T-cell (primary cell): ENCODE results near the gene ACSL6. TPM values are rescaled to one million over a fixed set of nuclear protein-coding genes. Genes with fewer than 3 reads are reported as not detected.

Experiments
- ATAC-seq, 4 experiments: fragments of 200-7000 bp in 3 of 4; fragments of 150-1000 bp in 1 of 4; cut with Tn5 transposase; replicated peaks in 1 of 4; 1 replicate in 3 of 4; 2 replicates in 1 of 4; pipeline ENCODE4 v1.10.0; 2021; ENCODE audit warnings: moderate library complexity in 3 of 4, mild to moderate bottlenecking in 2 of 4, moderate number of reproducible peaks in 1 of 4
- CTCF ChIA-PET, 2 donors: fragments of 300-600 bp; sonication (Branson Sonifier 250); formaldehyde crosslinking; loops; one replicate each; lab custom pipeline; 2022; ENCODE audit warnings: antibody characterized with exemption in 2 of 2; lab: Charles Lee
- POLR2A ChIA-PET, 2 donors: fragments of 300-600 bp; sonication (Branson Sonifier 250); formaldehyde crosslinking; loops; one replicate each; lab custom pipeline; 2022; ENCODE audit warnings: antibody characterized with exemption in 2 of 2; lab: Charles Lee
- DNase-seq, 35 experiments: peaks; one replicate each; pipeline versions ENCODE4 v3.0.0 to v3.0.0-alpha.2; 2013 to 2023
- H3K27ac ChIP-seq: one replicate; pipeline ENCODE4 v1.5.1; 2013; ENCODE audit warnings: low read length
- H3K27me3 ChIP-seq, 2 experiments: replicated peaks in 1 of 2; 1 replicate in 1 of 2; 2 replicates in 1 of 2; pipeline versions ENCODE4 v1.6.1 to v1.7.0; 2013; ENCODE audit warnings: low read length in 1 of 2, mixed read lengths in 1 of 2; ENCODE audit not compliant: control insufficient read depth in 2 of 2, insufficient read depth in 2 of 2; ENCODE audit errors: extremely low read depth in 1 of 2
- H3K36me3 ChIP-seq, 2 donors: 1 replicate in 1 of 2; 2 replicates in 1 of 2; pipeline versions ENCODE4 v1.6.1 to v1.7.0; 2013; ENCODE audit warnings: low read length in 1 of 2; ENCODE audit not compliant: control insufficient read depth in 2 of 2, insufficient read depth in 1 of 2; ENCODE audit errors: extremely low read depth in 1 of 2
- H3K4me1 ChIP-seq, 2 experiments: 1 replicate in 1 of 2; 2 replicates in 1 of 2; pipeline versions ENCODE4 v1.6.1 to v1.7.0; 2013; ENCODE audit warnings: low read length in 2 of 2, mixed read lengths in 1 of 2; ENCODE audit not compliant: insufficient read depth in 2 of 2, control insufficient read depth in 1 of 2; ENCODE audit errors: extremely low read depth in 1 of 2
- H3K4me3 ChIP-seq, 2 donors: 1 replicate in 1 of 2; 2 replicates in 1 of 2; pipeline versions ENCODE4 v1.5.1 to v1.7.0; 2013; ENCODE audit warnings: mild to moderate bottlenecking in 2 of 2, low read length in 1 of 2, moderate library complexity in 1 of 2; ENCODE audit not compliant: control insufficient read depth in 1 of 2; ENCODE audit errors: extremely low read depth in 1 of 2
- H3K9me3 ChIP-seq: 2 replicates; pipeline ENCODE4 v1.7.0; 2013
- H3K27ac Mint-ChIP-seq, 2 donors: one replicate each; pipeline ENCODE4 v1.8.0; 2020 to 2021; ENCODE audit warnings: mild to moderate bottlenecking in 2 of 2, mixed read lengths in 2 of 2
- H3K27me3 Mint-ChIP-seq, 2 donors: one replicate each; pipeline ENCODE4 v1.8.0; 2021 to 2022; ENCODE audit warnings: mixed read lengths in 2 of 2
- H3K36me3 Mint-ChIP-seq: one replicate; pipeline ENCODE4 v1.8.0; 2021; ENCODE audit warnings: mixed read lengths
- H3K4me1 Mint-ChIP-seq, 3 donors: one replicate each; pipeline ENCODE4 v1.8.0; 2020 to 2022; ENCODE audit warnings: mixed read lengths in 3 of 3, mild to moderate bottlenecking in 1 of 3
- H3K4me3 Mint-ChIP-seq, 3 donors: one replicate each; pipeline ENCODE4 v1.8.0; 2020 to 2022; ENCODE audit warnings: mild to moderate bottlenecking in 3 of 3, mixed read lengths in 3 of 3, moderate library complexity in 3 of 3
- H3K9me3 Mint-ChIP-seq, 3 donors: one replicate each; pipeline ENCODE4 v1.8.0; 2020 to 2022; ENCODE audit warnings: mixed read lengths in 3 of 3
- WGBS: methylation state at CpG from one replicate; pipeline ENCODE4 v1.1.5; 2013; ENCODE audit warnings: missing lambda C conversion rate; ENCODE audit not compliant: insufficient coverage; 5-methylcytosine and 5-hydroxymethylcytosine counted together
- total RNA-seq, 35 experiments: library from RNA in 6 of 35; stranded (reverse) in 6 of 35; fragments of 120-200 nt in 1 of 35; gene quantifications; one replicate each; pipeline versions ENCODE4 v1.2.1 to v1.2.4 and lab custom pipeline; 2013 to 2026

Gene ACSL6
- total RNA-seq, 5 donors from 2014 or later (not counting 1 experiment from before 2014, with no cell fraction given): 23.7 to 42.9 (median 27.8) TPM

GRCh38 chr5:132016721-132017250 lies 5.3 kb upstream of the ACSL6 start:
- ATAC-seq: no peak
- H3K4me3 Mint-ChIP-seq: no peak overlapping the region
- H3K4me1 ChIP-seq: peaks cover 12 to 39% of the 10 kb centered on the region in 2 experiments

DNA sequence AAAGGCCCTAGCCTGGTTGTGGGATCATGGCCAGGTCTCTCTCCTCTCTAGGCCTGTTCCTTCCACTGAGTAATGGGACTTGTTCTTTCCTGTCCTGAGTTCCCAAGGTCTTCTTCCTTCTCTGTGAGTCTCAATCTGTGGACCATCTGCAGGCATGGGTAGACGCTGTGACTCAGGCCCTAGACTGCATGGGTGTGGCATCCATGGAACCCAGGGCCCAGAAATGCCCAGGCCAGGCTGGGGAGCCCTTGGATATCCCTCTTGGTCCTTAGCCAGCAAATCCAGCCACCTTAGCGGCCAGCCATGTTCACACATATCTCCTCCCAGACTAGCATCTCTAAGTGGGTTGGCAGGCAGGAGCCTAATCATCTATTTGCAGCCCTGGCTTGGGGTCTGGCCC lies 2.3 kb upstream of the ACSL6 start:
- H3K27ac Mint-ChIP-seq: no peak overlapping the region
- H3K9me3 ChIP-seq: no peaks in the 10 kb centered on the region
- WGBS: 100% methylated on average over 2 of the region's 2 CpGs
- no peaks in the 10 kb centered on the region for H3K36me3 ChIP-seq
- ATAC-seq (no peak), DNase-seq (peak in 2 of 35 experiments; percentile 2 to 3)
- peaks cover 17 to 36% of the 10 kb centered on the region in 2 donors for H3K27me3 Mint-ChIP-seq
- peaks cover 36 to 50% (median 43%) of the 10 kb centered on the region in 3 donors for H3K4me1 Mint-ChIP-seq
- POLR2A ChIA-PET: no interaction called here
- no peak overlapping the region for H3K27ac ChIP-seq
- peak overlapping the region in 1 of 3 donors; percentile 0 for H3K4me3 Mint-ChIP-seq
- peaks cover 0 to 47% of the 10 kb centered on the region in 2 experiments for H3K27me3 ChIP-seq
- H3K9me3 Mint-ChIP-seq: no peaks in the 10 kb centered on the region
- CTCF ChIA-PET: no interaction called here
- H3K4me3 ChIP-seq: no peak overlapping the region
- H3K36me3 Mint-ChIP-seq: no peaks in the 10 kb centered on the region
- H3K4me1 ChIP-seq: peaks cover 2 to 26% of the 10 kb centered on the region in 2 experiments

More at GRCh38 chr5:132016721-132017250, 5.3 kb upstream of the ACSL6 start:
- WGBS: no CpG with 5 or more reads among the region's 3 CpGs
- no peaks in the 10 kb centered on the region for H3K9me3 ChIP-seq
- H3K27ac ChIP-seq: no peak overlapping the region
- peaks cover 0 to 22% of the 10 kb centered on the region in 2 experiments for H3K27me3 ChIP-seq
- Mint-ChIP-seq H3K27me3 (peaks cover 9 to 22% of the 10 kb centered on the region in 2 donors), H3K27ac (peak overlapping the region in 1 of 2 donors; percentile 60), H3K4me1 (peaks cover 41 to 56% (median 53%) of the 10 kb centered on the region in 3 donors), H3K36me3 (no peaks in the 10 kb centered on the region), H3K9me3 (no peaks in the 10 kb centered on the region)
- CTCF ChIA-PET: interaction anchor here in 1 of 2 donors (1.7 kb wide), 1 partner anchor 9 kb away, joined by 6 read pairs; no protein-coding TSS in a partner anchor
- H3K4me3 ChIP-seq: no peak overlapping the region
- POLR2A ChIA-PET: interaction anchor here in 1 of 2 donors (0.6 kb wide), 1 partner anchor 119 kb away, joined by 3 read pairs; no protein-coding TSS in a partner anchor
- no peaks in the 10 kb centered on the region for H3K36me3 ChIP-seq
- DNase-seq: peak in 1 of 35 experiments; percentile 1

DNA sequence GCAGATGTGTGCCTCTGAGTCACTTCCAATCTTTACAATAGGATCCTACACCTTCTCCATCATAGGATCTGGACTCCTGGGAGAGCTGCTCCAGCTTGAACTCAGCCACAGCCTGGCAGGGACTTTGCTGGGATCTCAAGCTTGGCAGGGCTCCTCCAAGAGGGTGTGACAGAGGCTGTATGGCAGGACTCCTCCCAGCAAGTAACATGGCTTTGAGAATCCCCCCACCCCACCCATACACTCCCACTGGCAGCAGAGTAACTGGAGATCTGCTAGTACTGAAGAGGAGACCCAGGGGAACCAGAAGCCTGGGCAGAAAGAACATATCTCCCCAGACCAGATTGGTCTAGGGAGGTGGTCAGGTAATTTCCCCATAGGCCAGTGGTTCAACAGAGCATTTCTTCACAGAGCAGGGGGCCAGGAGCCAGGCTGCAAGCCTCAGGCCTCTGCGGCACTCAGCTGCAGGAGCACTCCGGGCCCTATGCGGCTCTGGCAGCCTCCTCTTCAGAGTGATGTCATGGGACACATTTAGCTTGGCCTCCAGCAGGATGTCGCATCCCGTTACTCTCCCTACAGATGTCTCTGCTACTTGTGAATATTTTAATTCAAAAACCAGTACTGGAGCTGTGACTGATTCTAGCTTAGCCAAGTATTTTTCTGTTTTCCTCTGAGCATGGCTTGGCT lies 1.7 kb upstream of the ACSL6 start:
- POLR2A ChIA-PET: no interaction called here
- H3K4me1 Mint-ChIP-seq: peaks cover 42 to 51% (median 43%) of the 10 kb centered on the region in 3 donors
- H3K9me3 Mint-ChIP-seq: no peaks in the 10 kb centered on the region
- no peak overlapping the region for H3K4me3 Mint-ChIP-seq
- H3K36me3 Mint-ChIP-seq: no peaks in the 10 kb centered on the region
- CTCF ChIA-PET: no interaction called here
- 100% methylated on average over 4 of the region's 5 CpGs for WGBS
- peaks cover 17 to 36% of the 10 kb centered on the region in 2 donors for H3K27me3 Mint-ChIP-seq
- no peaks in the 10 kb centered on the region for H3K36me3 ChIP-seq
- ATAC-seq (no peak), DNase-seq (peak in 2 of 35 experiments; percentile 5 to 22)
- H3K4me3 ChIP-seq: no peak overlapping the region
- H3K27ac Mint-ChIP-seq: peak overlapping the region in 1 of 2 donors; percentile 16
- H3K27me3 ChIP-seq: peaks cover 0 to 50% of the 10 kb centered on the region in 2 experiments
- H3K4me1 ChIP-seq: peaks cover 2 to 23% of the 10 kb centered on the region in 2 experiments
- H3K27ac ChIP-seq: no peak overlapping the region
- no peaks in the 10 kb centered on the region for H3K9me3 ChIP-seq

GRCh38 chr5:132012371-132013005 lies 1.0 kb upstream of the ACSL6 start:
- DNase-seq (peak in 8 of 35 experiments; percentile 12 to 31 (median 24)), ATAC-seq (no peak)
- Histone ChIP-seq H3K27me3 (peaks cover 0 to 48% of the 10 kb centered on the region in 2 experiments), H3K9me3 (no peaks in the 10 kb centered on the region), H3K27ac (no peak overlapping the region), H3K4me3 (peak overlapping the region in 1 of 2 donors; percentile 58), H3K36me3 (no peaks in the 10 kb centered on the region), H3K4me1 (peaks cover 2 to 23% of the 10 kb centered on the region in 2 experiments)
- ChIA-PET POLR2A (no interaction called here), CTCF (no interaction called here)
- no CpG with 5 or more reads among the region's 7 CpGs for WGBS
- Mint-ChIP-seq H3K4me1 (peaks cover 42 to 51% (median 43%) of the 10 kb centered on the region in 3 donors), H3K27me3 (peaks cover 13 to 36% of the 10 kb centered on the region in 2 donors), H3K36me3 (no peaks in the 10 kb centered on the region), H3K4me3 (peak overlapping the region; percentile 68 to 84 (median 75)), H3K9me3 (no peaks in the 10 kb centered on the region), H3K27ac (peak overlapping the region in 1 of 2 donors; percentile 16)

- H3K4me3 Mint-ChIP-seq: peak overlapping the region; percentile 76 to 84 (median 76)
- peaks cover 0 to 25% of the 10 kb centered on the region in 2 experiments for H3K4me1 ChIP-seq
- H3K9me3 Mint-ChIP-seq: no peaks in the 10 kb centered on the region
- ChIA-PET POLR2A (interaction anchor here in 1 of 2 donors (0.5 kb wide), 1 partner anchor 464 kb away, joined by 3 read pairs; no protein-coding TSS in a partner anchor), CTCF (interaction anchor here (0.5 to 7.4 kb wide), 4 partner anchors 254 to 422 kb away, joined by 3 to 169 read pairs (median 6); no protein-coding TSS in a partner anchor)
- DNase-seq (peak in 2 of 35 experiments; percentile 5 to 13), ATAC-seq (peak in 2 of 4 experiments; percentile 25 to 27)
- H3K27me3 ChIP-seq: peaks cover 0 to 44% of the 10 kb centered on the region in 2 experiments
- H3K27ac ChIP-seq: no peak overlapping the region
- H3K4me3 ChIP-seq: peak overlapping the region; percentile 47 to 57
- H3K27ac Mint-ChIP-seq: no peak overlapping the region
- peaks cover 10 to 26% of the 10 kb centered on the region in 2 donors for H3K27me3 Mint-ChIP-seq
- no peaks in the 10 kb centered on the region for H3K36me3 ChIP-seq
- H3K9me3 ChIP-seq: no peaks in the 10 kb centered on the region
- no peaks in the 10 kb centered on the region for H3K36me3 Mint-ChIP-seq
- peaks cover 30 to 38% (median 31%) of the 10 kb centered on the region in 3 donors for H3K4me1 Mint-ChIP-seq
- WGBS: 20% methylated on average over 42 of the region's 46 CpGs
These were observed 353 bp downstream of the ACSL6 start for GRCh38 chr5:132010989-132011621.
